ENCODE results near the gene TJP3.

The TJP3 gene

DNA sequence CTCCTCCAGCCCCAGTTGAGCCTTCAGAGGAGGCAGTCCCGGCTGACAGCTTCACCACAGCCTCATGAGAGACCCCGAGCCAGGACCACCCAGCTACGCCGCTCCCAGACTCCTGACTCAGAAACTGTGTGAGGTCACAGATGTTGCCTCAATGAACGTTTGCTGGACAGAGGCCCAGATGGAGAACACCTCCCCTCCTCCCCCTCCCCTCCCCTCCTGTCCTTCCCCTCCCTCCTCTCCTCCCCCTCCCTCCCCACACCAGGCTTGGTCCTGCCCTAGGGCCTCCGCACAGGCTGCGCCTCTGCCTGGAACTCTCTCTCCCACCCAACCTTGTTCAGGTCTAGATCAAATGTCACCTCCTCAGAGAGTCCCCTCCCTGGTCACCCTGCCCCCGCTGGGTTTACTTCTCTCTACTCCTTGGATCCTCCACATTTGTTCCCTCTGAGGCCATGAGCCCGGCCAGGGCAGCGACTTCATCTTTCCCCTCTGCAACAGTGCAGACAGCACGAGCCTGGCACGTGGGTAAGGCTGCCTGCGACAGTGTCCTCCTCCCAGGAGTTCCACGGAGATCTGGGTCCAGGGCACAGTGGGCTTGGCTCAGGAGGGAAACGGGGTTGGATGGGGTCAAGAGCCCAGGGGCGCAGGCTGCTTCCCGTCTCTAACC is 25.3 kb upstream of the TJP3 start:
- Mint-ChIP-seq H3K36me3 (ENCODE audit: low read depth) (peaks cover 34% of the 10 kb centered on the region), H3K27me3 (ENCODE audit: low read depth, poor library complexity) (no peaks in the 10 kb centered on the region), H3K4me1 (peaks cover 50% of the 10 kb centered on the region), H3K4me3 (no peak overlapping the region), H3K27ac (peak overlapping the region; percentile 79), H3K9me3 (peaks cover 21% of the 10 kb centered on the region)
- DNase-seq: peak; percentile 36
- TF ChIP-seq, protein P1, sequence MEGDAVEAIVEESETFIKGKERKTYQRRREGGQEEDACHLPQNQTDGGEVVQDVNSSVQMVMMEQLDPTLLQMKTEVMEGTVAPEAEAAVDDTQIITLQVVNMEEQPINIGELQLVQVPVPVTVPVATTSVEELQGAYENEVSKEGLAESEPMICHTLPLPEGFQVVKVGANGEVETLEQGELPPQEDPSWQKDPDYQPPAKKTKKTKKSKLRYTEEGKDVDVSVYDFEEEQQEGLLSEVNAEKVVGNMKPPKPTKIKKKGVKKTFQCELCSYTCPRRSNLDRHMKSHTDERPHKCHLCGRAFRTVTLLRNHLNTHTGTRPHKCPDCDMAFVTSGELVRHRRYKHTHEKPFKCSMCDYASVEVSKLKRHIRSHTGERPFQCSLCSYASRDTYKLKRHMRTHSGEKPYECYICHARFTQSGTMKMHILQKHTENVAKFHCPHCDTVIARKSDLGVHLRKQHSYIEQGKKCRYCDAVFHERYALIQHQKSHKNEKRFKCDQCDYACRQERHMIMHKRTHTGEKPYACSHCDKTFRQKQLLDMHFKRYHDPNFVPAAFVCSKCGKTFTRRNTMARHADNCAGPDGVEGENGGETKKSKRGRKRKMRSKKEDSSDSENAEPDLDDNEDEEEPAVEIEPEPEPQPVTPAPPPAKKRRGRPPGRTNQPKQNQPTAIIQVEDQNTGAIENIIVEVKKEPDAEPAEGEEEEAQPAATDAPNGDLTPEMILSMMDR (IDR thresholded peaks at IDR 0.05): no peak

DNA sequence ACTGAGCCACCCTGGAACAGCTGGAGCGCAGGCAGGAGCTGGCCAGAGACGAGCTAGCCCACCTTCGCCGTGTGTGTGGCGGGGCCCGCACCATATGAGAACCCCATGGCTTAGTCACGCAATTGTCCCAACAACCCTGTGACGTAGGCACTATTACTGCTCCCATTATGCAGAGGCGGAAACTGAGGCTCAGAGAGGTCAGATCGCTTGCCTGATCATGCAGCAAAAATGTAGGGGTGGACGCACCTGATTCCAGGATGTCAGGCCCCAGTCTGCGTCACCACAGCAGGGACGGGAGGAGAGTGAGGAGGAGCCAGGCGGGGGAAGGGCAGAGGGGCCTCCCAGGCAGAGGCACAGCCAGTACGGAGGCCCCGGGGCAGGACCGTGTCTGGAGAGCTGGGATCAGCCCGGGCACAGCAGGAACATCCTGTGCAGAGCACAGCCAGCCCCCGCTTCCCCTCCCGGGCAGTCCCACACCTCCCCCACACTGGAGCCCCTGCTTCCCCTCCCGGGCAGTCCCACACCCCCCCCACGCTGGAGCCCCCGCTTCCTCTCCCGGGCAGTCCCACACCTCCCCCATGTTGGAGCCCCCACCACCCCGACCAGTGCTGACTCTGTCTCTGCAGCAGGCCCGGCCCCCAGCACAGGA is 24.7 kb upstream of the TJP3 start:
- Mint-ChIP-seq H3K9me3 (peaks cover 21% of the 10 kb centered on the region), H3K4me1 (peaks cover 53% of the 10 kb centered on the region), H3K27me3 (ENCODE audit: low read depth, poor library complexity) (no peaks in the 10 kb centered on the region), H3K27ac (peak overlapping the region; percentile 53), H3K4me3 (no peak overlapping the region), H3K36me3 (ENCODE audit: low read depth) (peaks cover 37% of the 10 kb centered on the region)
- DNase-seq: peak; percentile 46
- TF ChIP-seq, protein P1 (IDR thresholded peaks at IDR 0.05): no peak

DNA sequence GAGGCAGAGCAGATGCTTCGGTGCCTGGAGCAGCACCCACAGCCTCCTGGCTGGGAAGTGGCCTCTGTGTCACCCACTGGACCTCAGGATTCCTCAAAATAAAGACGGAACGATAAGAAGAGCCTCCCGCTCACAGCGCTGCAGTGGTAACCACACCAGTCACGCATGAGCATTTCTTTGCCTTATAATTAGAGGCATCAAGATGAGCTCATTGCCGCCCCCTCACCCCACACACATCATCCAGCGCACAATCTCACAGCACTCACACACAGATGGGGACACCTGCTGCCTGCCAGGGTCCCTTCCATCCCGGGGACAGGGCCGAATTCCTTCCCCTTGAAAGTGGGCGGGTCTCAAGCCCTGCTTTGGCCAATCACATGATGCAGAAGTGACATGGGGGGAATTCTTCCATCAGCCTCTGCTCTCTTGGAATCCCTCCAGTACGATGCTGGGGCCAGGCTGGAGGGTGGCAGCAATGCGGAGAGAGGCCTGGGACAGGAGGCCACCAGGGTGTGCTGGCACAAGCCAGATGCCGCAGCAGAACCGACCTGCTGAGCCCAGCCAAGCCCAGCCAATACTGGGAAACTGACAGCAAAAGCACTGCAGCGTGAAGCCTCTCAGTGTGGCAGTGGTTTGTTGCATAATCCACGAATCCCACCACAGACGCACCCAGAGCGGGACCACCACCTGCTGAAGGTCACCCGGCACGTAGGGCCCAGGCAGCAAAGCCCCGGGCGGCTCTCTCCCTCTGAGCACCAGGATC is 23.9 kb upstream of the TJP3 start:
- H3K27ac Mint-ChIP-seq: peak overlapping the region; percentile 53
- peaks cover 55% of the 10 kb centered on the region for H3K4me1 Mint-ChIP-seq
- peaks cover 39% of the 10 kb centered on the region for H3K36me3 Mint-ChIP-seq (ENCODE audit: low read depth)
- no peaks in the 10 kb centered on the region for H3K27me3 Mint-ChIP-seq (ENCODE audit: low read depth, poor library complexity)
- TF ChIP-seq, protein P1 (IDR thresholded peaks at IDR 0.05): no peak
- peaks cover 21% of the 10 kb centered on the region for H3K9me3 Mint-ChIP-seq
- DNase-seq: no peak
- H3K4me3 Mint-ChIP-seq: no peak overlapping the region

DNA sequence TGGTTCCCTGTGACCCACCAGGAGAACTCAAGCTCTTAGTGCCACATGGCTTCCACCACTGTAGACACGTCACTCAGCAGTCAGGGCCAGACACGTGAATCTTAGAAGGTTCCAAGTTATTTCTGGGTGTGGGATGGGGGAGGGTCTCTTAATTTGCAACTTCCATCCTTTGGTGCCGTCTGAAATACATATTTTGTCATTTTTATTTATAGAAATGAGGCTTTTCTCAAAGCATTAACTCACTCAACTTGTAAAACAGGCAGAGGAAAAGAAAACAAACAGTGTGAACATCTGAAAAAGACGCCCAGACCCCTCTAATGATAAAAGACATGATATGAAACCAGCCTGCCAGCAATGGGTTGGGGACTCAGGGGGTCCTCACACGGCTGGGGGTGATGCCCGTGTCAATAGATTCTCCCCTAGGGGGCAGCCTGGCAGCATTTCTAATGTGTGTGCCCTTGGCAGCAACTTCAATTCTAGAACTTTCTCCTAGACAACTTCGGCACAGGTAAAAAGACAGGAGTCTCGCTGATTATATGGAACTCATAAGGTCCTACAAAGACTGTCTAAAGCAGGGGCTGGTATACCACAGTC is 23.3 kb upstream of the TJP3 start:
- peaks cover 55% of the 10 kb centered on the region for H3K4me1 Mint-ChIP-seq
- DNase-seq: no peak
- H3K4me3 Mint-ChIP-seq: no peak overlapping the region
- no peak overlapping the region for H3K27ac Mint-ChIP-seq
- TF ChIP-seq, protein P1 (IDR thresholded peaks at IDR 0.05): no peak
- H3K9me3 Mint-ChIP-seq: peaks cover 26% of the 10 kb centered on the region
- peaks cover 45% of the 10 kb centered on the region for H3K36me3 Mint-ChIP-seq (ENCODE audit: low read depth)
- peaks cover 1% of the 10 kb centered on the region for H3K27me3 Mint-ChIP-seq (ENCODE audit: low read depth, poor library complexity)

DNA sequence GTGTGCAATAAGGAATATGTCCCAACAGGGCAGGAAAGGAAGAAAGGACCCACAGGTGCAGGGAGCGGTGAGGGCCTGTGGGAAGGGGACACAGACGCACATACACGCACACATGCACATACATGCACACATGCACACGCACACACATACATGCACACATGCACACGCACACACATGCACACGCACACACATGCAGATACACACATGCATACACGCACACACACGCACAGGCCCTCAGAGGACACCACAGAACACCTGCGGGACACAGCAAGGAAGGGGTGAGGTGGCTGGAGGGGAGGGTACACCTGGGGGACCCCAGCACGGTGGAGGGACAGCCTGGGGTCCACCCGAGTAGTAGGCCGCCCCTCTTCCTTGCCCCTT is 20.8 kb upstream of the TJP3 start:
- no peak for DNase-seq
- Mint-ChIP-seq H3K9me3 (peaks cover 36% of the 10 kb centered on the region), H3K27ac (no peak overlapping the region), H3K4me1 (peaks cover 43% of the 10 kb centered on the region), H3K4me3 (peak overlapping the region; percentile 70), H3K36me3 (ENCODE audit: low read depth) (peaks cover 57% of the 10 kb centered on the region), H3K27me3 (ENCODE audit: low read depth, poor library complexity) (peaks cover 4% of the 10 kb centered on the region)
- TF ChIP-seq, protein P1 (IDR thresholded peaks at IDR 0.05): no peak
